ENCODE results near the gene CABP2.

GRCh38 chr11:67494371-67495233 is 28.6 kb downstream of the CABP2 start:
- TF ChIP-seq, protein P1, sequence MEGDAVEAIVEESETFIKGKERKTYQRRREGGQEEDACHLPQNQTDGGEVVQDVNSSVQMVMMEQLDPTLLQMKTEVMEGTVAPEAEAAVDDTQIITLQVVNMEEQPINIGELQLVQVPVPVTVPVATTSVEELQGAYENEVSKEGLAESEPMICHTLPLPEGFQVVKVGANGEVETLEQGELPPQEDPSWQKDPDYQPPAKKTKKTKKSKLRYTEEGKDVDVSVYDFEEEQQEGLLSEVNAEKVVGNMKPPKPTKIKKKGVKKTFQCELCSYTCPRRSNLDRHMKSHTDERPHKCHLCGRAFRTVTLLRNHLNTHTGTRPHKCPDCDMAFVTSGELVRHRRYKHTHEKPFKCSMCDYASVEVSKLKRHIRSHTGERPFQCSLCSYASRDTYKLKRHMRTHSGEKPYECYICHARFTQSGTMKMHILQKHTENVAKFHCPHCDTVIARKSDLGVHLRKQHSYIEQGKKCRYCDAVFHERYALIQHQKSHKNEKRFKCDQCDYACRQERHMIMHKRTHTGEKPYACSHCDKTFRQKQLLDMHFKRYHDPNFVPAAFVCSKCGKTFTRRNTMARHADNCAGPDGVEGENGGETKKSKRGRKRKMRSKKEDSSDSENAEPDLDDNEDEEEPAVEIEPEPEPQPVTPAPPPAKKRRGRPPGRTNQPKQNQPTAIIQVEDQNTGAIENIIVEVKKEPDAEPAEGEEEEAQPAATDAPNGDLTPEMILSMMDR (IDR thresholded peaks at IDR 0.05) = no peak
- TF ChIP-seq POLR2A (IDR thresholded peaks at IDR 0.05) = no peak
- TF ChIP-seq EP300 (IDR thresholded peaks at IDR 0.05) = no peak

All from tibial nerve (tissue), 4 donors.